OCI-LY3 (cell line): ENCODE measurements around the gene SCN4B.

Source experiments
- CTCF ChIP-seq: fragments of 200-600, 300-600 bp; sonication (generic); IDR thresholded peaks from 2 replicates; pipeline ENCODE4 v1.5.1; 2014; ENCODE audit warnings: antibody characterized with exemption, low read length, low read depth
- EZH2phosphoT487 ChIP-seq: fragments of 200-600 bp; shearing (Covaris generic); IDR thresholded peaks from 2 replicates; pipeline ENCODE4 v1.6.1; 2018; ENCODE audit warnings: antibody characterized with exemption, mixed run types, low read depth

GRCh38 chr11:118090545-118091162, 62.0 kb downstream of the SCN4B start:
- TF ChIP-seq CTCF (no peak), EZH2phosphoT487 (no peak)
